ENCODE measurements around the gene CEL.
"Not testable (repeated sequence)": the region's sequence is repeated elsewhere in the genome, so short reads cannot be mapped to it uniquely, and the experiment has no call there.

The CEL gene

DNA sequence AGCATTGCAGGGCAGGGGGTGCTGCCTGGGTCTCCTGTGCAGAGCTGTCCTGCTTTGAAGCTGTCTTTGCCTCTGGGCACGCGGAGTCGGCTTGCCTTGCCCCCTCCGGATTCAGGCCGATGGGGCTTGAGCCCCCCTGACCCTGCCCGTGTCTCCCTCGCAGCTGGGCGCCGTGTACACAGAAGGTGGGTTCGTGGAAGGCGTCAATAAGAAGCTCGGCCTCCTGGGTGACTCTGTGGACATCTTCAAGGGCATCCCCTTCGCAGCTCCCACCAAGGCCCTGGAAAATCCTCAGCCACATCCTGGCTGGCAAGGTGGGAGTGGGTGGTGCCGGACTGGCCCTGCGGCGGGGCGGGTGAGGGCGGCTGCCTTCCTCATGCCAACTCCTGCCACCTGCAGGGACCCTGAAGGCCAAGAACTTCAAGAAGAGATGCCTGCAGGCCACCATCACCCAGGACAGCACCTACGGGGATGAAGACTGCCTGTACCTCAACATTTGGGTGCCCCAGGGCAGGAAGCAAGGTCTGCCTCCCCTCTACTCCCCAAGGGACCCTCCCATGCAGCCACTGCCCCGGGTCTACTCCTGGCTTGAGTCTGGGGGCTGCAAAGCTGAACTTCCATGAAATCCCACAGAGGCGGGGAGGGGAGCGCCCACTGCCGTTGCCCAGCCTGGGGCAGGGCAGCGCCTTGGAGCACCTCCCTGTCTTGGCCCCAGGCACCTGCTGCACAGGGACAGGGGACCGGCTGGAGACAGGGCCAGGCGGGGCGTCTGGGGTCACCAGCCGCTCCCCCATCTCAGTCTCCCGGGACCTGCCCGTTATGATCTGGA lies 2.7 kb downstream of the CEL start:
- TF ChIP-seq, protein P1, sequence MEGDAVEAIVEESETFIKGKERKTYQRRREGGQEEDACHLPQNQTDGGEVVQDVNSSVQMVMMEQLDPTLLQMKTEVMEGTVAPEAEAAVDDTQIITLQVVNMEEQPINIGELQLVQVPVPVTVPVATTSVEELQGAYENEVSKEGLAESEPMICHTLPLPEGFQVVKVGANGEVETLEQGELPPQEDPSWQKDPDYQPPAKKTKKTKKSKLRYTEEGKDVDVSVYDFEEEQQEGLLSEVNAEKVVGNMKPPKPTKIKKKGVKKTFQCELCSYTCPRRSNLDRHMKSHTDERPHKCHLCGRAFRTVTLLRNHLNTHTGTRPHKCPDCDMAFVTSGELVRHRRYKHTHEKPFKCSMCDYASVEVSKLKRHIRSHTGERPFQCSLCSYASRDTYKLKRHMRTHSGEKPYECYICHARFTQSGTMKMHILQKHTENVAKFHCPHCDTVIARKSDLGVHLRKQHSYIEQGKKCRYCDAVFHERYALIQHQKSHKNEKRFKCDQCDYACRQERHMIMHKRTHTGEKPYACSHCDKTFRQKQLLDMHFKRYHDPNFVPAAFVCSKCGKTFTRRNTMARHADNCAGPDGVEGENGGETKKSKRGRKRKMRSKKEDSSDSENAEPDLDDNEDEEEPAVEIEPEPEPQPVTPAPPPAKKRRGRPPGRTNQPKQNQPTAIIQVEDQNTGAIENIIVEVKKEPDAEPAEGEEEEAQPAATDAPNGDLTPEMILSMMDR (IDR thresholded peaks at IDR 0.05; ENCODE audit: low read depth, low read length) = no peak

DNA sequence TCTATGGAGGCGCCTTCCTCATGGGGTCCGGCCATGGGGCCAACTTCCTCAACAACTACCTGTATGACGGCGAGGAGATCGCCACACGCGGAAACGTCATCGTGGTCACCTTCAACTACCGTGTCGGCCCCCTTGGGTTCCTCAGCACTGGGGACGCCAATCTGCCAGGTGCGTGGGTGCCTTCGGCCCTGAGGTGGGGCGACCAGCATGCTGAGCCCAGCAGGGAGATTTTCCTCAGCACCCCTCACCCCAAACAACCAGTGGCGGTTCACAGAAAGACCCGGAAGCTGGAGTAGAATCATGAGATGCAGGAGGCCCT lies 3.2 kb downstream of the CEL start:
- TF ChIP-seq, protein P1 (IDR thresholded peaks at IDR 0.05; ENCODE audit: low read depth, low read length) = no peak
- DNase-seq (ENCODE audit: extremely low read depth, low read depth) = no peak

More for the DNA sequence above, 2.7 kb downstream of the CEL start:
- no peak for DNase-seq (ENCODE audit: extremely low read depth, low read depth)

DNA sequence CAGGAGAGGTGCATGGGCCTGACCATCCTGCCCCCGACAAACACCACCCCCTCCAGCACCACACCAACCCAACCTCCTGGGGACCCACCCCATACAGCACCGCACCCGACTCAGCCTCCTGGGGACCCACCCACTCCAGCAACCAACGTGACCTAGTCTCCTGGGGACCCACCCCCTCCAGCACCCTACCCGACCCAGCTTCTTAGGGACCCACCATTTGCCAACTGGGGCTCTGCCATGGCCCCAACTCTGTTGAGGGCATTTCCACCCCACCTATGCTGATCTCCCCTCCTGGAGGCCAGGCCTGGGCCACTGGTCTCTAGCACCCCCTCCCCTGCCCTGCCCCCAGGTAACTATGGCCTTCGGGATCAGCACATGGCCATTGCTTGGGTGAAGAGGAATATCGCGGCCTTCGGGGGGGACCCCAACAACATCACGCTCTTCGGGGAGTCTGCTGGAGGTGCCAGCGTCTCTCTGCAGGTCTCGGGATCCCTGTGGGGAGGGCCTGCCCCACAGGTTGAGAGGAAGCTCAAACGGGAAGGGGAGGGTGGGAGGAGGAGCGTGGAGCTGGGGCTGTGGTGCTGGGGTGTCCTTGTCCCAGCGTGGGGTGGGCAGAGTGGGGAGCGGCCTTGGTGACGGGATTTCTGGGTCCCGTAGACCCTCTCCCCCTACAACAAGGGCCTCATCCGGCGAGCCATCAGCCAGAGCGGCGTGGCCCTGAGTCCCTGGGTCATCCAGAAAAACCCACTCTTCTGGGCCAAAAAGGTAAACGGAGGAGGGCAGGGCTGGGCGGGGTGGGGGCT lies 4.6 kb downstream of the CEL start:
- TF ChIP-seq, protein P1 (IDR thresholded peaks at IDR 0.05; ENCODE audit: low read depth, low read length) = no peak
- no peak for DNase-seq (ENCODE audit: extremely low read depth, low read depth)

DNA sequence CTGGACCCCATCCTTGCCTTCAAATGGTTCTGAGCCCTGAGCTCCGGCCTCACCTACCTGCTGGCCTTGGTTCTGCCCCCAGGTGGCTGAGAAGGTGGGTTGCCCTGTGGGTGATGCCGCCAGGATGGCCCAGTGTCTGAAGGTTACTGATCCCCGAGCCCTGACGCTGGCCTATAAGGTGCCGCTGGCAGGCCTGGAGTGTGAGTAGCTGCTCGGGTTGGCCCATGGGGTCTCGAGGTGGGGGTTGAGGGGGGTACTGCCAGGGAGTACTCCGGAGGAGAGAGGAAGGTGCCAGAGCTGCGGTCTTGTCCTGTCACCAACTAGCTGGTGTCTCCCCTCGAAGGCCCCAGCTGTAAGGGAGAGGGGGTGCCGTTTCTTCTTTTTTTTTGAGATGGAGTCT lies 5.2 kb downstream of the CEL start:
- no peak for DNase-seq (ENCODE audit: extremely low read depth, low read depth)
- TF ChIP-seq, protein P1 (IDR thresholded peaks at IDR 0.05; ENCODE audit: low read depth, low read length) = no peak

DNA sequence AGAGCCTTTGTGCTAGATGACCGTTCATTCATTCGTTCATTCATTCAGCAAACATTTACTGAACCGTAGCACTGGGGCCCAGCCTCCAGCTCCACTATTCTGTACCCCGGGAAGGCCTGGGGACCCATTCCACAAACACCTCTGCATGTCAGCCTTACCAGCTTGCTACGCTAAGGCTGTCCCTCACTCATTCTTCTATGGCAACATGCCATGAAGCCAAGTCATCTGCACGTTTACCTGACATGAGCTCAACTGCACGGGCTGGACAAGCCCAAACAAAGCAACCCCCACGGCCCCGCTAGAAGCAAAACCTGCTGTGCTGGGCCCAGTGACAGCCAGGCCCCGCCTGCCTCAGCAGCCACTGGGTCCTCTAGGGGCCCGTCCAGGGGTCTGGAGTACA lies 6.0 kb downstream of the CEL start:
- no peak for DNase-seq (ENCODE audit: extremely low read depth, low read depth)
- TF ChIP-seq, protein P1 (IDR thresholded peaks at IDR 0.05; ENCODE audit: low read depth, low read length) = no peak

DNA sequence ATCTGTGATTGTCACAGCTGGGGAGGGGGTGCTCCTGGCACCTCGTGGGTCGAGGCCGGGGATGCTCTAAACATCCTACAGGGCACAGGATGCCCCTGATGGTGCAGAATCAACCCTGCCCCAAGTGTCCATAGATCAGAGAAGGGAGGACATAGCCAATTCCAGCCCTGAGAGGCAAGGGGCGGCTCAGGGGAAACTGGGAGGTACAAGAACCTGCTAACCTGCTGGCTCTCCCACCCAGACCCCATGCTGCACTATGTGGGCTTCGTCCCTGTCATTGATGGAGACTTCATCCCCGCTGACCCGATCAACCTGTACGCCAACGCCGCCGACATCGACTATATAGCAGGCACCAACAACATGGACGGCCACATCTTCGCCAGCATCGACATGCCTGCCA lies 6.7 kb downstream of the CEL start:
- not testable (repeated sequence) for DNase-seq (ENCODE audit: extremely low read depth, low read depth)

DNA sequence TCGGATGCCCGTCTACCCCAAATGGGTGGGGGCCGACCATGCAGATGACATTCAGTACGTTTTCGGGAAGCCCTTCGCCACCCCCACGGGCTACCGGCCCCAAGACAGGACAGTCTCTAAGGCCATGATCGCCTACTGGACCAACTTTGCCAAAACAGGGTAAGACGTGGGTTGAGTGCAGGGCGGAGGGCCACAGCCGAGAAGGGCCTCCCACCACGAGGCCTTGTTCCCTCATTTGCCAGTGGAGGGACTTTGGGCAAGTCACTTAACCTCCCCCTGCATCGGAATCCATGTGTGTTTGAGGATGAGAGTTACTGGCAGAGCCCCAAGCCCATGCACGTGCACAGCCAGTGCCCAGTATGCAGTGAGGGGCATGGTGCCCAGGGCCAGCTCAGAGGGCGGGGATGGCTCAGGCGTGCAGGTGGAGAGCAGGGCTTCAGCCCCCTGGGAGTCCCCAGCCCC lies 8.8 kb downstream of the CEL start:
- DNase-seq (ENCODE audit: extremely low read depth, low read depth) = not testable (repeated sequence)

DNA sequence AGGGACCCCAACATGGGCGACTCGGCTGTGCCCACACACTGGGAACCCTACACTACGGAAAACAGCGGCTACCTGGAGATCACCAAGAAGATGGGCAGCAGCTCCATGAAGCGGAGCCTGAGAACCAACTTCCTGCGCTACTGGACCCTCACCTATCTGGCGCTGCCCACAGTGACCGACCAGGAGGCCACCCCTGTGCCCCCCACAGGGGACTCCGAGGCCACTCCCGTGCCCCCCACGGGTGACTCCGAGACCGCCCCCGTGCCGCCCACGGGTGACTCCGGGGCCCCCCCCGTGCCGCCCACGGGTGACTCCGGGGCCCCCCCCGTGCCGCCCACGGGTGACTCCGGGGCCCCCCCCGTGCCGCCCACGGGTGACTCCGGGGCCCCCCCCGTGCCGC lies 9.2 kb downstream of the CEL start:
- not testable (repeated sequence) for DNase-seq (ENCODE audit: extremely low read depth, low read depth)
